ENCODE measurements around the gene NR6A1. TPM values are rescaled to one million over a fixed set of nuclear protein-coding genes. Genes with fewer than 3 reads are reported as not detected.
"Not testable (repeated sequence)": the region's sequence is repeated elsewhere in the genome, so short reads cannot be mapped to it uniquely, and the experiment has no call there.

The NR6A1 gene
- total and polyA plus RNA-seq, 2 of the 13 experiments (the other 11 are each of a cell fraction or from before 2014, with no cell fraction given) = 28.1 to 31.5 TPM

- TF ChIP-seq KIAA2018 (CRISPR knock-in tag; IDR thresholded peaks at IDR 0.05; ENCODE audit: borderline replicate concordance) = no peak
These were observed 154.2 kb downstream of the NR6A1 start (continued) for GRCh38 chr9:124616961-124617360.

GRCh38 chr9:124615840-124616239 is 155.3 kb downstream of the NR6A1 start:
- CTCF ChIA-PET (ENCODE audit: low intra/inter-chr PET ratio, low total read pairs) = interaction anchor here (4.5 kb wide), 1 partner anchor 96 kb away, joined by 141 read pairs; no protein-coding TSS in a partner anchor

More at GRCh38 chr9:124615840-124616239, 155.3 kb downstream of the NR6A1 start:
- H2AFZ ChIP-seq (ENCODE audit: low read length); H3K4me2 ChIP-seq (ENCODE audit: low read depth, low read length); H3K27ac ChIP-seq (ENCODE audit: extremely low read length, insufficient read depth, low read length); H4K20me1 ChIP-seq (ENCODE audit: insufficient read depth, low read length); FAIRE-seq; H3K79me2 ChIP-seq (ENCODE audit: insufficient read depth, low read length); BruUV-seq (replicated peaks); ATAC-seq; H3K27me3 ChIP-seq (ENCODE audit: control insufficient read depth in 1 of 2, insufficient read depth in 2 of 2, low read length in 2 of 2); H3K9me3 ChIP-seq (ENCODE audit: low read length); H3K36me3 ChIP-seq (replicated peaks in 1 of 2; ENCODE audit: control insufficient read depth in 1 of 2, insufficient read depth in 2 of 2, low read length in 2 of 2); DNase-seq (ENCODE audit: low spot score); H3K4me3 ChIP-seq (replicated peaks in 1 of 3; ENCODE audit: insufficient read depth in 1 of 3, low read depth in 2 of 3, low read length in 3 of 3); POLR2A ChIA-PET; H3K9ac ChIP-seq (ENCODE audit: insufficient read depth, low read depth, low read length): not testable (repeated sequence)
- H3K4me1 ChIP-seq (ENCODE audit: insufficient read depth, low read length) = peaks cover 23% of the 10 kb centered on the region
- in situ Hi-C loops (cut with HindIII; ENCODE audit: extremely low pct_ligation_motif_present, low pct_unique_long_range_greater_than_20kb) (loop anchor here (5.0 kb wide), 1 partner anchor 96 kb away; no protein-coding TSS in a partner anchor), intact Hi-C loops (cut with micrococcal nuclease; ENCODE audit: unreplicated experiment) (loop anchor here (2.0 kb wide), 1 partner anchor 139 kb away; no protein-coding TSS in a partner anchor)
- WGBS (ENCODE audit: low lambda C conversion rate) = 97% methylated on average over 7 of the region's 7 CpGs
